Fibroblast of lung (primary cell): ENCODE data around the gene PYROXD2. TPM values are rescaled to one million over a fixed set of nuclear protein-coding genes. Genes with fewer than 3 reads are reported as not detected.

Experiments
- DNase-seq, 2 donors: peaks; one replicate each; pipeline versions ENCODE4 v3.0.0 to v3.0.0-alpha.2; 2010; ENCODE audit warnings: low read depth in 2 of 2
- H2AFZ ChIP-seq: 2 replicates; pipeline ENCODE4 v1.5.1; 2012; ENCODE audit warnings: low read length, control low read depth, inconsistent platforms
- H3K27ac ChIP-seq: 2 replicates; pipeline ENCODE4 v1.5.1; 2011; ENCODE audit warnings: low read length, control low read depth; ENCODE audit not compliant: insufficient read depth
- H3K27me3 ChIP-seq: 2 replicates; pipeline ENCODE4 v1.5.1; 2011; ENCODE audit warnings: mild to moderate bottlenecking, low read length; ENCODE audit not compliant: control insufficient read depth, insufficient read depth
- H3K36me3 ChIP-seq: 2 replicates; pipeline ENCODE4 v1.5.1; 2011; ENCODE audit warnings: low read length; ENCODE audit not compliant: control insufficient read depth, insufficient read depth
- H3K4me1 ChIP-seq: 2 replicates; pipeline ENCODE4 v1.5.1; 2011; ENCODE audit warnings: low read length; ENCODE audit not compliant: control insufficient read depth, insufficient read depth; ENCODE audit errors: extremely low read depth
- H3K4me2 ChIP-seq: 2 replicates; pipeline ENCODE4 v1.5.1; 2011; ENCODE audit warnings: low read length, control low read depth; ENCODE audit not compliant: insufficient read depth; ENCODE audit errors: extremely low read depth
- H3K4me3 ChIP-seq, 4 experiments: fragments of 200-600 bp in 1 of 4; sonication (generic) in 1 of 4; replicated peaks in 1 of 4; 2 replicates each; pipeline ENCODE4 v1.5.1; 2011 to 2016; ENCODE audit warnings: low read length in 4 of 4, low read depth in 3 of 4, mild to moderate bottlenecking in 3 of 4, control low read depth in 2 of 4, inconsistent platforms in 1 of 4, mixed read lengths in 1 of 4; ENCODE audit not compliant: insufficient read depth in 1 of 4; ENCODE audit errors: control extremely low read depth in 1 of 4
- H3K79me2 ChIP-seq: 2 replicates; pipeline ENCODE4 v1.5.1; 2012; ENCODE audit warnings: mild to moderate bottlenecking, low read length, inconsistent platforms; ENCODE audit not compliant: control insufficient read depth, insufficient read depth
- H3K9ac ChIP-seq: 2 replicates; pipeline ENCODE4 v1.5.1; 2011; ENCODE audit warnings: mild to moderate bottlenecking, low read length, control low read depth; ENCODE audit not compliant: insufficient read depth
- H3K9me3 ChIP-seq: 2 replicates; pipeline ENCODE4 v1.5.1; 2012; ENCODE audit warnings: low read depth, low read length; ENCODE audit not compliant: control insufficient read depth, insufficient read depth
- H4K20me1 ChIP-seq: 2 replicates; pipeline ENCODE4 v1.5.1; 2011; ENCODE audit warnings: low read length; ENCODE audit not compliant: control insufficient read depth, insufficient read depth; ENCODE audit errors: extremely low read depth
- CTCF ChIP-seq, 2 donors: IDR thresholded peaks in 1 of 2; conservative IDR thresholded peaks in 1 of 2; 1 replicate in 1 of 2; 2 replicates in 1 of 2; pipeline ENCODE4 v1.5.1; 2011 to 2012; ENCODE audit warnings: low read length in 2 of 2, control low read depth in 1 of 2, inconsistent platforms in 1 of 2, low read depth in 1 of 2, mild to moderate bottlenecking in 1 of 2
- EZH2 ChIP-seq: IDR thresholded peaks from 2 replicates; pipeline ENCODE4 v1.5.1; 2012; ENCODE audit warnings: low read length, control low read depth, mild to moderate bottlenecking; ENCODE audit errors: missing control alignments
- polyA plus RNA-seq, 2 donors: library from polyadenylated mRNA; depleted of rRNA in 1 of 2; stranded (reverse) in 1 of 2; unstranded in 1 of 2; fragments of >200 nt; gene quantifications; 2 replicates each; pipeline ENCODE4 v1.2.1, GENCODE V29; 2011 to 2012; ENCODE audit warnings: missing spikeins in 1 of 2
- total RNA-seq: library from RNA; depleted of rRNA; stranded (reverse); fragments of >200 nt; gene quantifications from 2 replicates; pipeline ENCODE4 v1.2.1, GENCODE V29; 2014

The PYROXD2 gene
- total and polyA plus RNA-seq, 2 donors (not counting 1 experiment from before 2014, with no cell fraction given): 8.7 to 16.0 TPM

GRCh38 chr10:98403812-98404504, 11.0 kb downstream of the PYROXD2 start:
- Histone ChIP-seq H3K27me3 (no peaks in the 10 kb centered on the region), H3K79me2 (no peaks in the 10 kb centered on the region), H2AFZ (no peak overlapping the region), H3K4me1 (peaks cover 24% of the 10 kb centered on the region), H3K9ac (no peak overlapping the region), H3K9me3 (no peaks in the 10 kb centered on the region), H3K4me2 (peak overlapping the region; percentile 66), H3K36me3 (peaks cover 5% of the 10 kb centered on the region), H3K27ac (peak overlapping the region; percentile 80), H4K20me1 (no peaks in the 10 kb centered on the region), H3K4me3 (peak overlapping the region in 1 of 4 experiments; percentile 23)
- peak; percentile 47 to 87 for DNase-seq
- TF ChIP-seq CTCF (conservative IDR thresholded peaks at IDR 0.05 in 1 of 2, IDR thresholded peaks at IDR 0.05 in 1 of 2; ENCODE audit: low read depth in 1 of 2, low read length in 2 of 2) (no peak), EZH2 (no peak)

GRCh38 chr10:98402931-98403718, 11.9 kb downstream of the PYROXD2 start:
- Histone ChIP-seq H3K4me2 (peak overlapping the region; percentile 66), H3K27me3 (no peaks in the 10 kb centered on the region), H4K20me1 (no peaks in the 10 kb centered on the region), H3K4me3 (no peak overlapping the region), H3K27ac (peak overlapping the region; percentile 80), H3K36me3 (peaks cover 5% of the 10 kb centered on the region), H2AFZ (no peak overlapping the region), H3K4me1 (peaks cover 24% of the 10 kb centered on the region), H3K9me3 (no peaks in the 10 kb centered on the region), H3K9ac (no peak overlapping the region), H3K79me2 (no peaks in the 10 kb centered on the region)
- TF ChIP-seq CTCF (conservative IDR thresholded peaks at IDR 0.05 in 1 of 2, IDR thresholded peaks at IDR 0.05 in 1 of 2; ENCODE audit: low read depth in 1 of 2, low read length in 2 of 2) (no peak), EZH2 (no peak)
- DNase-seq: no peak

- Histone ChIP-seq H3K4me2 (no peak overlapping the region), H3K79me2 (no peaks in the 10 kb centered on the region), H3K27ac (no peak overlapping the region), H4K20me1 (no peaks in the 10 kb centered on the region), H3K27me3 (no peaks in the 10 kb centered on the region), H2AFZ (no peak overlapping the region), H3K4me1 (peaks cover 24% of the 10 kb centered on the region), H3K9ac (no peak overlapping the region), H3K4me3 (no peak overlapping the region), H3K9me3 (no peaks in the 10 kb centered on the region), H3K36me3 (peaks cover 4% of the 10 kb centered on the region)
- peak in 1 of 2 donors; percentile 6 for DNase-seq
- no peak for TF ChIP-seq CTCF (conservative IDR thresholded peaks at IDR 0.05 in 1 of 2, IDR thresholded peaks at IDR 0.05 in 1 of 2; ENCODE audit: low read depth in 1 of 2, low read length in 2 of 2)
Measured at GRCh38 chr10:98402478-98402877, 12.5 kb downstream of the PYROXD2 start.
